Stimulated activated CD4-positive, alpha-beta T cell treated with anti-CD3 and anti-CD28 coated beads, TNF-alpha, amount 100 ng/mL, for 48 hours (primary cell): Measurements from ENCODE around the gene ATP2B2.

Source experiments
- DNase-seq, 3 donors: peaks; one replicate each; pipeline ENCODE4 v3.0.0-alpha.2; 2020; ENCODE audit warnings: low read depth in 3 of 3

ATP2B2 gene

GRCh38 chr3:10432156-10432845 lies 73.1 kb downstream of the ATP2B2 start:
- no peak for DNase-seq

- DNase-seq = no peak
Observed at GRCh38 chr3:10430805-10431204, 74.6 kb downstream of the ATP2B2 start.

GRCh38 chr3:10428406-10429091 lies 76.8 kb downstream of the ATP2B2 start:
- DNase-seq = no peak

DNA sequence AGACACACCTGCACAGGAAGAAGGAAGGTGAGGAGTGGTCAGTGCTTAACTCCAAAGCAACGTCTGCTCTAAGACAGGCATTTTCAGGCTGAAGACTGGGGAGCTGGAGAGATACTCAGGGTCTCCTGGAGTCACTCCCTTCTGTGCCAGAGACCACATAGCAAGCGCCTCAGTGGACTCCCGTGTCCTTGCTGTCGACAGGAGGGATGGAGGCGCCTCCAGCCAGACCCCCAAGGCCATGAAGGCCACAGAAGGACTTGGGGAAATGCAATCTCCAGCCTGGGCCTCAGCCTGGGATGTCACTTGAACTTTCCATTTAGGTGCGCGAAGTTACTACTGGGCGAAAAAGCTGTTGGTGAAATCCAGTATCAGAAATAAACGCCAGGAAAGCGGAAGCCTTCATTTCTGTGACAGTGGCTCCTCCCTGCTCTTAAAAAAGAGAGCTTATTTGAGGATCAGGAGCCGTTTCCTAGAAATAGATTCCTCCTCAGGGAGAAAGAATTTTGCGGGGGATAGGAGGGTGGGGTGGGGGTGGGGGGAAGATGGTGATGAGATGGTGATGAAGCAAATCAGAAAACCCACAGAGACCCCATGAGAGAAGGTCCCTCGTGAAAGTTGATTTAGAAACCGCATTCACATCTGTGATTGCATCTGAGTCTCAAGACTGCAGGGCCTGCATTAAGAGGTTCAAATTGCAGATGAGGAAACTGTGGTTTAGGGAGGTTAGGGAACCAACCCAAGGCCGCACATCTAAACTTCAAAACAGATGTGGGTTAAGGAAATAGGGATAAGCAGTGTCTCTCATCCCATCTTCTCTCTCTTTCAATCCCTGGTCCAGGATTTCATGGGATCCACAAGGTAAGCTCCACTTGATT lies 78.8 kb downstream of the ATP2B2 start:
- DNase-seq = no peak

- DNase-seq = no peak
Observed at GRCh38 chr3:10423171-10423882, 82.1 kb downstream of the ATP2B2 start.

DNA sequence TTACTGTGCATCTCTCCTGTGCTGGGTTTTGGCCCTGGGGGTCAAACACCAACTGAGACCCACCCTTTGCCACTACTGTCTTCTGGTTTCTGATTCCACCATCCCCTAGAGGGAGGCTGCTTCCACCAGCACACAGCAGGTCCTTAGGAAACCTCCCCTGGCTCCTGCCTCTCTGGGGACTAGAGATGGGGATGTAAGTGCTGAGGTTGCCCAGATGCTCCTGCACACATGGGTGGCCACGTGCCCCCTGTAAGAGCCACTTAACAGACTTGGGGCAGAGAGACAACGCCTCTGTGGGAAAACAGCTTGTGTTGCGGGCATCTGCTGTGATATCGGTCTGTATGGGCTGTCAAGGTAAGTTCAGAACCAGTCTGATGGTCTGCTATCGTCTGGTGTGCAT lies 83.4 kb downstream of the ATP2B2 start:
- no peak for DNase-seq

- DNase-seq = no peak
Observed at GRCh38 chr3:10420745-10421475, 84.5 kb downstream of the ATP2B2 start.

GRCh38 chr3:10419637-10420232 lies 85.7 kb downstream of the ATP2B2 start:
- peak in 2 of 3 donors; percentile 21 to 41 for DNase-seq

- DNase-seq = no peak
Observed at GRCh38 chr3:10417847-10418246, 87.5 kb downstream of the ATP2B2 start.

DNA sequence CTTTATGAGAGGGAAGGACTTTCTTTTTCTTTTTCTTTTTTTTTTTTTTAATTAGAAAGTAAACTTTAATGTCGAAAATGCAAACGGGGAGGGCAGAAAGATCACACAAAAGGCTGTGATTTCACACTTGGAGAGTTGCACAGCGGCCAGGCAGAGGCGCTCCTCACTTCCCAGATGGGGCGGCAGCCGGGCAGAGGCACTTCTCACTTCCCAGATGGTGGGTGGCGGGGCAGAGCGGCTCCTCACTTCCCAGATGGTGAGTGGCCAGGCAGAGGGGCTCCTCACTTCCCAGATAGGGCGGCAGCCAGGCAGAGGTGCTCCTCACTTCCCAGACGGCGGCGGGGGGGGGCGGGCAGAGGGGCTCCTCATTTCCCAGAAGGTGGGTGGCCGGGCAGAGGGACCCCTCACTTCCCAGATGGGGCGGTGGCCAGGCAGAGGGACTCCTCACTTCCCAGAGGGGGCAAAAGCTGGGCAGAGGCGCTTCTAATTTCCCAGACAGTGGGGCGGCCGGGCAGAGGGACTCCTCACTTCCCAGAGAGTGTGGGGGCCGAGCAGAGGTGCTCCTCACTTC lies 88.6 kb downstream of the ATP2B2 start:
- no peak for DNase-seq

DNA sequence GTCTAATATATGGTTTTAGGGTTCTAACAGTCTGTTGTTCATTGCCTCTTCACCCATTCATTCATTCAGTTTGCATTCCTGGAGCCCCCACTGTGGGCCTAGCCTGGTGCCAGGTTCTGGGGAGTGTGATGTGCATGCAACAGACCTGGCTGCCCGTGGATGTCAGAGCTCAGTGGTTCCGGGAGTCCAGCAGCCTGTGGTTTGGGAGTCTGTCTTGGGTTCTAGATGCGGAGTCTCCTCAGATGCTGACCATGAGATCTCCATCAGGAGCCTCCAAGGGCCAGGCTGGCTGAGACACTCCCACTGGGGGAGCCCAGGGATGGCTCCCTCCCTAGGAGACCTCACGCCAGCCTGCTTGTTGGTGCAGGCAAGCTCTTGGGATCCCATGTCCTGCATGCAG lies 92.3 kb downstream of the ATP2B2 start:
- DNase-seq = no peak

DNA sequence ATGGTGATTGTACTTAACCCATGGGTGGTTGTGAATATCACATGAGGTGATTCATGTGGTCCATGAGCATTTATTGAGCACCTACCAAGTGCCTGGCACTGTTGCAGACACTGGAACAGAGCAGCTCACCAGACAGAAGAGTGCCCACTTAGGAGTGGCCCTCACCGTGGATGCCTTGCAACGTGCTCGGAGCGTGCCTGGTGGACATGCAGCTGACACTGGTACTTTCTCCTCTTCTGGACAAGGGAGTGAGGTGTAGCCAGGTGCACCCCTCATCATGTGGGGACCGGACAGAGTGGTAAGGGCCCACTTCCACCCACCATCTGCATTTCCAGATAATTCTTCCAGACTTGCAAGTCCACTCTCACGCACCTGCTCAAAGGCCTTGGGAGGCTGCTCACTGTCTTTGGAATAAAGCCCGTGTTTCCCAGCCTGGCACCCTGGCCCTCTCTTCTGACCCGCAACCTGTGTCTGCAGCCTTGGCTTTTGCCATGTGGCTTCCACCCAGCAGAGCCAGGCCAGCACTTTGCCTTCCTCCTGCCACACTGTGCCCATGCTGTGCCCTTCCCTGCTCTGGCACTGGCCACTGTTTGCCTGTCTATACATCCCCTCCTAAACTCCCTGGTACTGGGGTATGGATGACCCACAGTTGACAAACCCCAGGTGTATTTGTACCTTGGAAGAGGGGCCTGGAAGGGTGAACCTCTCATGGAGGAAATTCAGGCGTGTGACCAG lies 93.6 kb downstream of the ATP2B2 start:
- DNase-seq = no peak

DNA sequence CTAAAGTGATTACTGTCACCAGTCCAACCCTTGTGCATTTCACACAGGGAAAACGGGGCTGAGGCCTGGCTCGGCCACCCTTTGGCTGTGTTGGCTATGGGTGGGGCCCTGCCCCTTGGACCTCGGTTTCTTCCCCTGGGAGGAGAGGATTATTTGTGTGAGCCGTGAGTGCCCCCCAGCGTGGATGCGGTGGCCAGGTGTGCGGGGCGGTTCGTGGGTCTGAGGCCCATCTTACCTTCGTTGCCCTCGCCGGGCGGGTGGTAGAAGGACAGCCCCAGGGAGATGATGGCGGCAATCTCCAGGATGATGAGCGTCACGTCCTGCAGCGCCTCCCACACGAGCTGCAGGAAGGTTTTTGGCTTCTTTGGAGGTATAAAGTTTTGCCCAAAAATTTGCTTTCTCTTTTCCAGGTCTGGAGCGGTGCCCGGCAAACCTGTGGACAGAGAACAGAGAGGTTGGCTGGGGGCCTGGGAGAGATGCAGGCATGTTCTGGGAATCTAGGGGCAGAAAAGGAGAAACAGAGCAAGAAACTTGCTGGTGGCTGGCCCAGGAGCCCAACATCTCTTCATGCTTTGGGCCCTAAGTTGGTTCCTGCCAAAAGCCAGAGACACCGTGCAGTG lies 94.9 kb downstream of the ATP2B2 start:
- DNase-seq = no peak

DNA sequence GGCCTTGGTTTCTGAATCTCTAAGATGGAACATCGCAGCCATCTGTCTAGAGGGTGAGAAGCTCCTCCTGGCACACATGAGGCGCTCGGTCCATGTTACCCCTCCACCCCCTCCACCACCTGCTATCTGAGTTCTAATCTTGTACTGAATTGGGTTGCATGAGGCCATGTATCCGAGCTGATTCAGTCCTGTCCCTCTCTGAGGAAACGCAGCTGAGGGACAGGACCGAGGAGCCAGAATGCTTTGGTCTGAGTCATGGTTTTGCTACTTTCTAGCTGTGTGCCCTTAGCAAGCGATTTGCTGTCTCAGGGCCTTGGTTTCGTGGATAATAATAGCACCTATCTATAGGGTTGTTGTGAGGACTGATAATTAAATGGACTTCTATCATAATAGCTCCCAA lies 96.7 kb downstream of the ATP2B2 start:
- DNase-seq = no peak

GRCh38 chr3:10407361-10407760 lies 98.0 kb downstream of the ATP2B2 start:
- no peak for DNase-seq

DNA sequence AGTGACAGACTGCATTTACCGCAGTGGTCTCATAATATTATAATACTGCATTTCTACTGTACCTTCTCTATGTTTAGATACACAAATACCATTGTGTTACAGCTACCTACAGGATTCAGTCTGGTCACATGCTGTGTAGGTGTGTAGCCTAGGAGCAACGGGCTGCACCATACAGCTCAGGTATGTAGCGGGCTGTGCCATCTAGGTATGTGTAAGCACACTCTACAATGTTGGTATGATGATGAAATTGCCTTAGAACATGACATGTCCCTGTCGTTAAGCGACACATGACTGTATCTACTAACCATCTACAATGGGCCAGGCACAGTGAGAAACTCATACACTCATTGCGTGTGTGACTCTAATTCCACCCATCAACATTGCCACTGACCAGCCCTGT lies 99.0 kb downstream of the ATP2B2 start:
- DNase-seq = no peak

- DNase-seq = no peak
Observed at GRCh38 chr3:10405816-10406215, 99.6 kb downstream of the ATP2B2 start.

DNA sequence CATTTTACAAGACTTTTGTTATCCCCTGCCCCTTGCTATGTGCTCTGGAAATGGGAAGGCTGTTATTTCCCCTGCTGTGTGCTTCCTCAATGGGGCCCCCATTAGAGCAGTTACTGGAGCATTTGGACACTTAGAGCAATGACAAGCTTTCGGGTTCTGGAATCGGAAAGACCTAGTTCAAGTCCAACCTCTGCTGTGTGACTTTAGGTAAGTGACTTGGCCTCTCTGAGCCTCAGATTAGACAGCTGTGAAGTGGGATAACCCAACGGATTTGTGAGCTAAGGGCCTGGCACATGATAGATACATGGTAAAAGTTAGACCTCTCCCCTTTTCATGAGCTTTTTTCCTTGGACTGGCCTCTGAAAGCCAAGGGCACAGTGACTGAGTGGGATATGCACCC lies 100.5 kb downstream of the ATP2B2 start:
- no peak for DNase-seq

- no peak for DNase-seq
Observed at GRCh38 chr3:10404377-10404776, 101.0 kb downstream of the ATP2B2 start.
